ENCODE measurements around the gene ITSN1.

- TF ChIP-seq CTCF (IDR thresholded peaks at IDR 0.05; ENCODE audit: low read depth, low read length, poor library complexity, severe bottlenecking): no peak
- no peak for TF ChIP-seq EZH2phosphoT487 (IDR thresholded peaks at IDR 0.05; ENCODE audit: borderline replicate concordance, low read length)
Observed at GRCh38 chr21:33647587-33647986, 5.3 kb downstream of the ITSN1 start.

Data from DOHH2 (cell line).